GM18867 (cell line): ENCODE data around the gene SIX3.

Source experiments
- ATAC-seq: cut with Tn5 transposase; IDR thresholded peaks from one replicate; pipeline ENCODE4 v1.9.1; 2021; ENCODE audit warnings: mild to moderate bottlenecking, moderate library complexity; ENCODE audit not compliant: unreplicated experiment

Gene SIX3

DNA sequence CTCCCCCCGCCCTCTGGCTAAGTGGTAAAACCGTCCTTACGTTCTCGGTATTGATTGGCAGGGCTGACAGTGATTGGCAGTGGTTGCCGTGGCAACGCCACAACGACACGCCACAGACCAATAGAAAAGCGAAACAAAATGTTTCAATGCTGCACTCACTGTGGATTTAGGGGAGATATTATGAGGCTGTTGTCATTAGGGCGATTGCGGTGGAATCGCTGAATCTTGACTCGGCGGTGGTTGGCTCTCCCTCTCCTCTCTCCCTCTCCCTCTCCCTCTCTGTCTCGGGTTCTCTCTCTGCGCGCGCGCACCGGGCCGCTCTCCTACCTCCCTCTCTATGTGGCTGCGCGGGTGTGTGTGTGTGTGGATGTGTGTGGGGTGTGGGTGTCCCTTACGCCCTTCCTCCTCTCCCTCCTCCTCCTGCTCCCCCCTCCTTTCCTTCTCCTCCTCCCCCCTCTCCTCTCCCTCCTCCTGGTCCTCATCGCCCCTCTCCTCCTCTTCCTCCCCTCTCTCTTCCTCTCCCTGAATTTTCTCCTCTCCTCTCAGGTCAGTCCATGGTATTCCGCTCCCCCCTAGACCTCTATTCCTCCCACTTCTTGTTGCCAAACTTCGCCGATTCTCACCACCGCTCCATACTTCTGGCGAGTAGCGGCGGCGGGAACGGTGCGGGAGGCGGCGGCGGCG is at the start of gene SIX3:
Gene SIX3, plus strand, starts transcription at position 152 of the 684 bp plus-strand sequence. Its CDS starts 403 bp downstream, at position 555.
- peak; percentile 54 for ATAC-seq

DNA sequence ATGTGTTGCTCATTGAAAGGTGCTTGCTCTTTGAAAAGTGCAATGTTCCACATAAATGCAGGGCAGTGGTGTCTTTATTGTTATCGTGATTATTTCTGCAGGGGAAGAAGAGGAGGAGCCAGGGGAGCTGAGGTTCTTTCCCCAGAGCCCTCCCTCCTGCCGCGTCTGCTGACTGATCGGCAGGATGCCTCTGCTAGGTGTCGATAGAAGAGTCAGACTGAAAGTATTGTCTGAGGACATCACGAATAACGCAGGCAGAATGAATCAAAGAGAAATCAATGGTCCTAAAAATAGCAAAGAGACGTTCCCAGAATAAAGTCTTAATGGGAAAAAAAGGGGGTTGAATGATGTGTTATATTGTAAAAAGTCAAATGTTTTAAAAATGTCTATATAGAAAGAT is 47.4 kb upstream of the SIX3 start:
- peak; percentile 79 for ATAC-seq

- ATAC-seq, result no peak
Observed at GRCh38 chr2:44895061-44895460, 46.4 kb upstream of the SIX3 start.

GRCh38 chr2:44897406-44897805 is 44.1 kb upstream of the SIX3 start:
- ATAC-seq, result no peak

- no peak for ATAC-seq
Observed at GRCh38 chr2:44902217-44903137, 39.0 kb upstream of the SIX3 start.

DNA sequence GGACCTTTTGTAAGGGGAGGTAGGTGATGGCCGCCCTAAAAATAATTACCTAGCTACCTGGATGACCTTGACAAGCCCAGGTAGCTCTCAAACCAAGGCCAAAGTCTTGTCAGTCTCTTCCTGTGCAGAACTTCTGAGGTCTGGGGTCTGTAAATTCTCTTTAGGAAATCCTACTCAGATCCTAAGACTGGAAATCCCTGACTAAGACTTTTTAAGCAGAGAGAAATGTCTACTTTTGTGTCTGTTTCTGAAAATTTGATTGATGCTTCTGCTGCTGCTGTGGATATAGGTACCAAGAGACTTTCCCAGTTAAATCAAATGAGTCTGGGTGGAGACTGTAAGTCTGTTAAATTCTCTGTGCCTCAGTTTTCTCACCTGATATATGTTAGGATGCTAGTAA is 36.9 kb upstream of the SIX3 start:
- ATAC-seq, result no peak

- no peak for ATAC-seq
Observed at GRCh38 chr2:44906972-44907371, 34.5 kb upstream of the SIX3 start.

DNA sequence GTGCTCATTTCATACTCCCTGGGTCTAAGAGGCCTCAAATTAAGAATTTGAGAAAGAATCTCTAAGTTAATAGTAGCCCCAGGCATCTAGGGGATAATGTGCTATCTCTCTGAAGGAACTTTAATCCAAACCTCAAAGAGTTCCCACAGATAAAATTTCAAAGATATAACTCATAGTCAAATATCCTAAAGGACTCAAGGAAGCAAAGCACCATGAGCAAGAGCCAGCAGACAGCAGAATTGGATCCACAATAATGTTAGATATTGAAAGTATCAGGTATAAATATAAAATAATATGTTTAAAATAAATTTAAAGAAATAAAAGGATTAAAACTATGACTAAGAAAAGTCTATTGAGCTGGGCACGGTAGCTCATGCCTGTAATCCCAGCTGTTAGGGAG is 31.7 kb upstream of the SIX3 start:
- ATAC-seq, result no peak

- no peak for ATAC-seq
Observed at GRCh38 chr2:44912660-44913059, 28.8 kb upstream of the SIX3 start.

DNA sequence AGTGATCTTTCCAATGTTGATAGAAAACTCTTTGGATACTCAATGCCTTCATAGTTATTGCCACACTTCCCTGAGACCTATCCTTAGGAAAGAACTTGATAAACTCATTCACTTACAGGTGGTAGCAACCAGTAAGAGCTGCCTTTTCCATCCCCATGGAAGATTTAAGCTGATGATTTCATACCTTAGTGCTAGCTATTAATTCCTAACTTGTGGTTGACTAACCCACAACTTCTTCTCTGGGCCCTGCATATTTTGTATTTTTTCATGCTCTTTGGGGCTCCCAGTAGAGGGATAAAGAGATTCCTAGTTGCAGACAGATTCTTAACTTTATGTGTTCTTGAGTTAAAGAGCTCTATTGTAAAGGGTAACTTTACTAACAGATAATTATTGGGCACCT is 25.2 kb upstream of the SIX3 start:
- ATAC-seq, result no peak

GRCh38 chr2:44918095-44918775 is 23.3 kb upstream of the SIX3 start:
- ATAC-seq, result peak; percentile 46

- ATAC-seq, result no peak
Observed at GRCh38 chr2:44920751-44921150, 20.8 kb upstream of the SIX3 start.

- ATAC-seq, result no peak
Observed at GRCh38 chr2:44922776-44923175, 18.7 kb upstream of the SIX3 start.

DNA sequence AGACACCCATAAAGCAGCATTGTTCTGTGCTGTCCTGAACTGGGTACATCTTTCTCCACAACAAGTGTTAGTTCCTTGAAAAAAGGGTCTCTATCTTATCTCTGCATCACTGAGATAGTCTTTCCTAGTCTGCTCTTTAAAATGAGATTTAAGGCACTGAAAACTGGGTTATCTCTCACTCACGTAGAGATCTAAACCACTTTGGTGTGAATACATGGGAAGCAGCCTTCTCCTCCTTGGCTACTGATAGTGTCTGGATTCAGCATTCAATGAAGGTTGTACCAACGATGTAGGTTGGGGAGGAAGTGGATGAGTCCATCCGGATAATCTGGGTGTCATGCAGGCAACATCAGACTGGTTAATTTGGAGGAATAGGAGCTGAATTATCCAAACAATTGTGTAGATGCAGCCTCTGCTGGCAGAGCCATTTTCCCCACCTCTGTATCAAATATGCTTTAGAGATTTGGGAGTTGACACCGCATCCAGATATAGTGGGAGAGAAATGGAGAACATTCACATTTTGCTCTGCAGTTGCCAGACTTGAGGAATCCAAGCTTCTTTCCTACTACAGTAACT is 15.9 kb upstream of the SIX3 start:
- no peak for ATAC-seq

DNA sequence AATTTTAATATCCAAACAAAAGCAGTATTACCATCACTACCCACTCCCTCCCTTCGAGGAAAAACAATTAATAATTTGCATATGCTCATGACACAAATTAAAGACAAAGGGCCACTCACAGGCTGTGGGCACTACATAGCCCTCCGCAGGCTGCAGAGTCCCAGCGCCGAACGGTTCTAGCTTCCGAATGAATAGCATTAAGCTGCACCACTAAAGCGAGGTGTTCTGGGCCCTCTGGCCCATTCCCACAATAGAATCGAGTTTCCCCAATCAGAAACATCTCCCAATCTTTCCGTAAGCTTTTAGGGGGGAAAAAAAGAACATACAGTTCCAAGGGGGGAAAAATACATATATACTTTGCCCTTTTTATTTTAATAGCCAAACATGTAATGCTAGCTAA is 14.5 kb upstream of the SIX3 start:
- no peak for ATAC-seq

GRCh38 chr2:44927985-44928482 is 13.5 kb upstream of the SIX3 start:
- ATAC-seq, result no peak

- ATAC-seq, result no peak
Observed at GRCh38 chr2:44928483-44929158, 12.9 kb upstream of the SIX3 start.

DNA sequence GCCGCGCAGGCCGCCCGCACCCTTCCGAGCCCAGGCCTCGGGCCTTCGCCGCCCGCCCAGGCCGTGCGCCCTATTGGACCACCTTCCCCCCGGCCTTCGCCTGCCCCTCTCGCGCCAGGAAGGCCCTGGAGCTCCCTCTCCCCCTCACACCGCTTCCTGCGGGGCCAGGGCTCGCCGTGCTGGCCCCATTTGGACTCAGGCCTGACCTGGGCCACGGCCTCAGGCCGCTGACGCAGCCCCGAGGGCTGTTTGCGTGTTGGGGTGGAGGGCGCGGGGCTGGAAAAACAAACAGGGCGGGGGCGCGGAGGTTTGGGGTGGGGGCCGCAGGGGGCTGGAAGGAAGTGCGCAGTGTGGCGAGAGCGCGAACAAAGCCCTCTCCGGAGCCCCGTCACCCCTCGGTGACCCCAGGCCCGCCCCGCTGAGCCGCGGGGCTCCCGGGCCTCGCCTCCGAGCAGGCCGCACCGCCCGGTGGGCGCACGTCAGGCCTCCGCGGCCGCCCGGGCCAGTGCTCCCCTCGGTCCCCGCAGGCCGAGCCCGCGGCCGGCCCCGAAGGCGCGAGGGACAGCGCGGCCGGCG is 12.3 kb upstream of the SIX3 start:
- no peak for ATAC-seq

DNA sequence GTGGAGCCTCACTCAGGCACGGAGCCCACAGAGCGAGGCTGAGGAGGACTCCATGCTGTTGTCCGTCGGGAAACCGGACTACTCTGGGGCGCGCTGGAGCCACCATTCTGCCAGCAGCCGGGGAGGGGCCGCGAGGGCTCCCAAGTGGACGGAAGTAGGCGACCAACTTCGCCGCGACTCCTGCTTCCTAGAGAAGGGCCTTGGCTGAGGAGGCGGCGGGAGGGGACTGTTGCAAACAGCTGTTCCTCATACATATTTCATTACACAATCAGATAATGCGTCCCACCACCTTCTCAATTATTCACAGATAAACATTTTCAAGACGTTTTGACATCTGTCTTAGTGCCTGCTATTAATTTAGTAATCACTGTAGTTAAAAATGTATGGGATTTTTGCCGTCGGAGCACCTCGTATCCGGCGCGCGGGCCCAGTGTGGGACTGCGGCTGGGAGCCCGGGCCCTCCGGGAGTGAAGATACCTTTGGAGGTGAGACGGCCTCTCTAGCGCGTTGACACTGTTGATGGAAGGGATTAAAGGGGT is 11.7 kb upstream of the SIX3 start:
- ATAC-seq, result no peak
